GM10248 (cell line): ENCODE results near the gene CPSF6.

Experiments
- CTCF ChIA-PET: fragments of 300-600 bp; sonication (Branson Sonifier 250); formaldehyde crosslinking; extraction: SDS; loops from one replicate; lab custom pipeline; 2021; ENCODE audit warnings: antibody characterized with exemption; lab: Yijun Ruan, JAX
- POLR2A ChIA-PET: fragments of 350-650 bp; sonication (Branson Sonifier 250); formaldehyde crosslinking; extraction: SDS; loops from one replicate; lab custom pipeline; 2020; ENCODE audit warnings: antibody characterized with exemption; lab: Yijun Ruan, JAX
- DNase-seq: peaks from one replicate; pipeline ENCODE4 v3.0.0; 2012; ENCODE audit errors: extremely low spot score
- CTCF ChIP-seq: IDR thresholded peaks from 2 replicates; pipeline ENCODE4 v1.5.1; 2012; ENCODE audit warnings: mild to moderate bottlenecking, low read depth; ENCODE audit errors: extremely low read depth, missing control alignments, control extremely low read depth

The CPSF6 gene

GRCh38 chr12:69214169-69214568, 25.2 kb upstream of the CPSF6 start:
- DNase-seq = no peak
- CTCF ChIA-PET = interaction anchor here (1.1 to 2.1 kb wide), 3 partner anchors 15 to 60 kb away, joined by 3 to 7 read pairs (median 3); no protein-coding TSS in a partner anchor
- POLR2A ChIA-PET = no interaction called here
- TF ChIP-seq CTCF = no peak

- POLR2A ChIA-PET = no interaction called here
- CTCF ChIA-PET = interaction anchor here (1.0 kb wide), 1 partner anchor 10 kb away, joined by 3 read pairs; no protein-coding TSS in a partner anchor
- DNase-seq = no peak
- TF ChIP-seq CTCF = no peak
Measured at GRCh38 chr12:69225251-69225910, 14.0 kb upstream of the CPSF6 start.

GRCh38 chr12:69231479-69231878, 7.9 kb upstream of the CPSF6 start:
- CTCF ChIA-PET = interaction anchor here (1.6 kb wide), 1 partner anchor 17 kb away, joined by 3 read pairs; no protein-coding TSS in a partner anchor

GRCh38 chr12:69238589-69239351, 599 bp upstream of the CPSF6 start:
- no peak for DNase-seq
- CTCF ChIA-PET = interaction anchor here (0.9 kb wide), 1 partner anchor 83 kb away, joined by 3 read pairs; no protein-coding TSS in a partner anchor
- POLR2A ChIA-PET = no interaction called here
- TF ChIP-seq CTCF = no peak

More at GRCh38 chr12:69231479-69231878, 7.9 kb upstream of the CPSF6 start:
- POLR2A ChIA-PET = no interaction called here
- TF ChIP-seq CTCF = no peak
- DNase-seq = no peak

- ChIA-PET CTCF (interaction anchor here (0.9 to 2.1 kb wide), 2 partner anchors 37 to 84 kb away, joined by 3 to 6 read pairs; no protein-coding TSS in a partner anchor), POLR2A (no interaction called here)
- DNase-seq = peak; percentile 31
- TF ChIP-seq CTCF = no peak
Measured at GRCh38 chr12:69239922-69240630, 707 bp downstream of the CPSF6 start.

- POLR2A ChIA-PET = no interaction called here
- DNase-seq = peak; percentile 21
- no peak for TF ChIP-seq CTCF
- CTCF ChIA-PET = interaction anchor here (2.1 to 5.9 kb wide), 2 partner anchors 12 to 36 kb away, joined by 6 to 47 read pairs; no protein-coding TSS in a partner anchor
Measured at GRCh38 chr12:69240631-69240995, 1.2 kb downstream of the CPSF6 start.
